Measurements from ENCODE around the gene PTPN14.

PTPN14 gene

DNA sequence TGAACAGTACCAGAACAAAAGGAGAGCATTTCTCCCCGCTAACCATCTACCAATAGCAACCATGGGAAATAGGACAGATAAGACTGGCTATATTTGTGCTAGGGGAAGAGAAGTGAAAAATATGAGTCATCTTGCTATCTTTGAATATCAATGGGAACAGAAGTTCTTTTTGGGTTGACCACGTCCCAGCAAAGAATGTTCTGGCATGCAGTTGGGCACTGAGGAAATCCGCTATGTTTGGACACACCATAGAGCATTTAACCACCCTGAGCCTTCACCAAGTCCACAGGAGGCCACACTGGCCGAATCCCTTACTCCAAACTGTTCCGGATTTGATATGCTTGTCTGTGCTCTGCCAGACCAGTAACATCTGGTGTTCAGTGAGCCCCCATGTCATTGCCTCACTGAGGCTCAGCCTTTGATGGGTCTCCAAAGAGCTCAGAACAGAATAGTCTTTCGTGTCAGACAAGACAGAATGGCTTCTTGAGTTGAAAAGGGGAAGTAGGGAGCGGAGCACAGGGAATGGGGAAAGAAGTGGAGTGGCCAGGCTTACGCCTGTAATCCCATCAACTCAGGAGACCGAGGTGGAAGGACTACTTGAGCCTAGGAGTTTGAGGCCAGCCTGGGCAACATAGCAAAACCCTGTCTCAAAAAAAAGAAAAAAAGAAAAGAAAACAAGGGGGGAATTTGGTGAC is 189.1 kb downstream of the PTPN14 start:
- in situ Hi-C loops (cut with MboI; ENCODE audit: low sequenced_read_pairs, unreplicated experiment), result no loop called here
- no peak for DNase-seq (ENCODE audit: low spot score)
- TF ChIP-seq CTCF (IDR thresholded peaks at IDR 0.05; ENCODE audit: borderline replicate concordance, control extremely low read depth, extremely low read depth, insufficient read depth, missing control alignments), result no peak

GRCh38 chr1:214361636-214362035 is 189.8 kb downstream of the PTPN14 start:
- no peak for DNase-seq (ENCODE audit: low spot score)
- in situ Hi-C loops (cut with MboI; ENCODE audit: low sequenced_read_pairs, unreplicated experiment), result no loop called here
- no peak for TF ChIP-seq CTCF (IDR thresholded peaks at IDR 0.05; ENCODE audit: borderline replicate concordance, control extremely low read depth, extremely low read depth, insufficient read depth, missing control alignments)

GRCh38 chr1:214360525-214361164 is 190.8 kb downstream of the PTPN14 start:
- DNase-seq (ENCODE audit: low spot score), result no peak
- in situ Hi-C loops (cut with MboI; ENCODE audit: low sequenced_read_pairs, unreplicated experiment), result no loop called here
- no peak for TF ChIP-seq CTCF (IDR thresholded peaks at IDR 0.05; ENCODE audit: borderline replicate concordance, control extremely low read depth, extremely low read depth, insufficient read depth, missing control alignments)

DNA sequence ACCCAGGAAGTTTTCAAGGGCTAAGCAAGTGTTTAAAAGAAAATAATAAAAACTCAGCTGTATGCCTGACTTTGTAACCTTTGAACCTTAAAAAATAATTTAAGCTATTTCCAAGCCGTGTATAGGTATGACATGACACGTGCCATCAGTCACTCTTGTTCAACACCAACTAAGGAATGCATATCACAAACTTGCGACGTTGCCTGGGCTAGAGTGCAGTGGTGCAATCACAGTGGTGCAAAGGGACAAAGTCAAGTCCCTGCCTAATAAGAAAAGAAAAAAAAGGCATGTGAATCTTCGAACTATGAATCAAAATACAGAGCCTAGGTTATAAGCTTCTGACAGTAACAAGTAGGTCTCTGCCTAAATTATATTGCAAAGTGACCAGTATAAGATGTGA is 191.3 kb downstream of the PTPN14 start:
- no peak for DNase-seq (ENCODE audit: low spot score)
- in situ Hi-C loops (cut with MboI; ENCODE audit: low sequenced_read_pairs, unreplicated experiment), result no loop called here
- no peak for TF ChIP-seq CTCF (IDR thresholded peaks at IDR 0.05; ENCODE audit: borderline replicate concordance, control extremely low read depth, extremely low read depth, insufficient read depth, missing control alignments)

GRCh38 chr1:214354440-214355148 is 196.8 kb downstream of the PTPN14 start:
- no peak for TF ChIP-seq CTCF (IDR thresholded peaks at IDR 0.05; ENCODE audit: borderline replicate concordance, control extremely low read depth, extremely low read depth, insufficient read depth, missing control alignments)
- in situ Hi-C loops (cut with MboI; ENCODE audit: low sequenced_read_pairs, unreplicated experiment), result no loop called here
- DNase-seq (ENCODE audit: low spot score), result no peak

GRCh38 chr1:214352838-214353237 is 198.6 kb downstream of the PTPN14 start:
- no peak for DNase-seq (ENCODE audit: low spot score)
- in situ Hi-C loops (cut with MboI; ENCODE audit: low sequenced_read_pairs, unreplicated experiment), result no loop called here
- no peak for TF ChIP-seq CTCF (IDR thresholded peaks at IDR 0.05; ENCODE audit: borderline replicate concordance, control extremely low read depth, extremely low read depth, insufficient read depth, missing control alignments)
